Left ventricle myocardium inferior (tissue), 1 donor: ENCODE measurements around the gene ARHGAP24. TPM values are rescaled to one million over a fixed set of nuclear protein-coding genes. Genes with fewer than 3 reads are reported as not detected.
A peak's percentile ranks its signal among the peaks of the same experiment; 100 is the strongest.

ENCODE experiments used
- DNase-seq: peaks from one replicate; pipeline ENCODE4 v3.0.0-alpha.2; 2020
- H3K27ac ChIP-seq: fragments of 200-600 bp; replicated peaks from 2 replicates; pipeline ENCODE4 v1.8.0; 2021
- H3K27me3 ChIP-seq: fragments of 200-600 bp; 2 replicates; pipeline ENCODE4 v1.8.0; 2021; ENCODE audit warnings: low read depth
- H3K36me3 ChIP-seq: fragments of 200-600 bp; 2 replicates; pipeline ENCODE4 v1.8.0; 2021
- H3K4me1 ChIP-seq: fragments of 200-600 bp; 2 replicates; pipeline ENCODE4 v1.8.0; 2021
- H3K4me3 ChIP-seq: fragments of 200-600 bp; 2 replicates; pipeline ENCODE4 v1.8.0; 2021; ENCODE audit warnings: mild to moderate bottlenecking, moderate library complexity
- H3K9me3 ChIP-seq: fragments of 200-600 bp; replicated peaks from 2 replicates; pipeline ENCODE4 v1.8.0; 2021
- intact Hi-C: fragments of 100-400 bp; cut with micrococcal nuclease; formaldehyde crosslinking; loops from one replicate; pipeline ENCODE4 v1.11.0; 2022
- total RNA-seq: library from RNA; stranded (reverse); fragmentation: NEBNext Ultra II Directional; extraction: Animal tissue kit (Norgen Biotek cat#: 25700); gene quantifications from one replicate; pipeline ENCODE4 v1.2.1, GENCODE V29; 2021
- TF ChIP-seq, protein P1 (sequence below): fragments of 200-600 bp; IDR thresholded peaks from 2 replicates; pipeline ENCODE4 v1.8.0; 2021; ENCODE audit warnings: antibody characterized with exemption, mild to moderate bottlenecking, borderline replicate concordance
- donor health status: DM: no; HTN: yes; CAD: no; lungs with severe emphysema.

Gene ARHGAP24
- total RNA-seq, 1 donor from 2014 or later = 13.7 TPM

DNA sequence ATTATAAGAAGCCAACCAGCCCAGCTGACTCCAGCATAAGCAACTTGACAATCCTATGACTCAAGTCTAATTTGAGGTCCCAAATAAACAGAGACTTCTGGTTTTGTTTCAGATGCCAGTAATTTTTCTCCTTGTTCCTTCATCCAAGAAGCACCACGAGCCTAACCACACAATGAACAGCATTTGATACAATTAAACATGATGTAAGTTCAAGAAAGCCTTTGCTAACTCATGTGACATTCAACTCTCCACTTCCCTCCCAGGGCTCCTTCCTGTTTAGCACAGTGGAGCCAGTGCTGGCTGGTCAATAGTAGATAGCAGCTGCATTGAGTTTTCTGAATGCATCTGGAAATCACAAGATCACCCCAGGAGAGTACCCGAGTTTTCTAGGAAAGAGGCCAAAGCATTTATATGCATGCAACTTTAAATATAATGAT, 206.3 kb downstream of the ARHGAP24 start:
- H3K27ac ChIP-seq = peak overlapping the region; percentile 53
- intact Hi-C loops = no loop called here
- no peak overlapping the region for H3K4me3 ChIP-seq
- no peak for DNase-seq
- no peaks in the 10 kb centered on the region for H3K27me3 ChIP-seq
- no peaks in the 10 kb centered on the region for H3K9me3 ChIP-seq
- no peaks in the 10 kb centered on the region for H3K36me3 ChIP-seq
- TF ChIP-seq, protein P1, sequence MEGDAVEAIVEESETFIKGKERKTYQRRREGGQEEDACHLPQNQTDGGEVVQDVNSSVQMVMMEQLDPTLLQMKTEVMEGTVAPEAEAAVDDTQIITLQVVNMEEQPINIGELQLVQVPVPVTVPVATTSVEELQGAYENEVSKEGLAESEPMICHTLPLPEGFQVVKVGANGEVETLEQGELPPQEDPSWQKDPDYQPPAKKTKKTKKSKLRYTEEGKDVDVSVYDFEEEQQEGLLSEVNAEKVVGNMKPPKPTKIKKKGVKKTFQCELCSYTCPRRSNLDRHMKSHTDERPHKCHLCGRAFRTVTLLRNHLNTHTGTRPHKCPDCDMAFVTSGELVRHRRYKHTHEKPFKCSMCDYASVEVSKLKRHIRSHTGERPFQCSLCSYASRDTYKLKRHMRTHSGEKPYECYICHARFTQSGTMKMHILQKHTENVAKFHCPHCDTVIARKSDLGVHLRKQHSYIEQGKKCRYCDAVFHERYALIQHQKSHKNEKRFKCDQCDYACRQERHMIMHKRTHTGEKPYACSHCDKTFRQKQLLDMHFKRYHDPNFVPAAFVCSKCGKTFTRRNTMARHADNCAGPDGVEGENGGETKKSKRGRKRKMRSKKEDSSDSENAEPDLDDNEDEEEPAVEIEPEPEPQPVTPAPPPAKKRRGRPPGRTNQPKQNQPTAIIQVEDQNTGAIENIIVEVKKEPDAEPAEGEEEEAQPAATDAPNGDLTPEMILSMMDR = no peak
- peaks cover 19% of the 10 kb centered on the region for H3K4me1 ChIP-seq

DNA sequence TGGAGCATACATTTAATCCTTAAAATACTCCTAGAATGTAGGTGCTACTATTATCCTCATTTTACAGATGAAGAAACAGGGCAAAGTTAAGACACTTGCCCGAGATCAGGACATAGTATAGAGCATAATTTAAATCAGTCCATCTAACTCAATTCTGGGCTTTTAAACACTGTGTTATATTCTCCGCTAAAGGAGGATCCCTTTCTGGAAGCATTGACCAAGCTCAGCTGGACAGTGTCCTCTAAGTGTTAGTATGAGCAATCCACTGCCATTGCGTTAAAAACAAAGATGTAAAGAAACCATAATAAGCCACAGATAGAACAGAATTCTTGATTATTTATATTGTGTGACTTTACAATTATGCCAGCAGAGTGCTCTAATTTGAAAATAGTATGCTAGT, 207.0 kb downstream of the ARHGAP24 start:
- H3K9me3 ChIP-seq = no peaks in the 10 kb centered on the region
- no peaks in the 10 kb centered on the region for H3K27me3 ChIP-seq
- peaks cover 12% of the 10 kb centered on the region for H3K4me1 ChIP-seq
- H3K4me3 ChIP-seq = no peak overlapping the region
- no peak for DNase-seq
- TF ChIP-seq, protein P1 = no peak
- intact Hi-C loops = no loop called here
- H3K36me3 ChIP-seq = no peaks in the 10 kb centered on the region
- peak overlapping the region; percentile 53 for H3K27ac ChIP-seq

DNA sequence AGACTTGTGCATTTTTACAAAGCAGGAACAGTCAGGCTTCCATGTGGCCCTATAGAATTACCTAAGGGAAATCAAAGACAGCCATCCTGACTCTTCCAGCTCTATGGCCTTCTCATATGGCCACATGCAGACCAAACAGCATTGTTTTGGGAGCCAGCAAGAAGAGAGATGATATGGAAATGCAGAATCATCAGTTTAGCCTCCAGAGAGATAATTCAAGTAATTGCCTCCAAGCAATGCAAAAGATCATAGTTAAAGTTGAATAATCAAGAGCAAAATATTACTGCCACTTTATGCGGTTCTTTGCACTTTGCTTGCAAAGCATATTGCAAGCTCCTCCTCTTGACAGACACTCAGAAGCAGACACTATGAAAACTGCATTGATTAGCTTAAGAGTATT, 207.4 kb downstream of the ARHGAP24 start:
- Histone ChIP-seq H3K9me3 (no peaks in the 10 kb centered on the region), H3K4me3 (no peak overlapping the region), H3K27me3 (no peaks in the 10 kb centered on the region), H3K27ac (no peak overlapping the region), H3K36me3 (no peaks in the 10 kb centered on the region), H3K4me1 (peaks cover 8% of the 10 kb centered on the region)
- TF ChIP-seq, protein P1 = no peak
- intact Hi-C loops = no loop called here
- DNase-seq = no peak

DNA sequence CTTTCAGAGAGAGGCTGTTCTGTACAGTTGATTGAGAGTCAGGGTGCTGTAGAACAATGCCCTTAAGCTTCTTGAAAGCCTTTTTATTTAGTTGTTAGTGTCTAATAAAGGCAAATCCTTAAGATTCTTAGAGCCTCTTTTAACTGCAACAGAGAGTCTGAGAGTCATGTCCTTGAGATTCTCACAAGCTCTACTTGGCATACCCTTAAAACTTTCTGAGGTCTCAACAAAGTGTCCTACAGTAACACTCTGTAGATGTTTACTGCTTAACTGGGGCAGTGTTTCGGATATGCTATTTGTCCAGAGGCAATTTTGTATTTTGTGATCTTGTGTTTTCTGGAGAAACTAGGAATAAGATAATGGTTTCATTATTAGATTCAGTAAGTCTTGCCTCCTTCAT, 209.7 kb downstream of the ARHGAP24 start:
- no peaks in the 10 kb centered on the region for H3K36me3 ChIP-seq
- no peaks in the 10 kb centered on the region for H3K27me3 ChIP-seq
- intact Hi-C loops = no loop called here
- H3K27ac ChIP-seq = no peak overlapping the region
- H3K4me1 ChIP-seq = peaks cover 8% of the 10 kb centered on the region
- no peak for DNase-seq
- peaks cover 7% of the 10 kb centered on the region for H3K9me3 ChIP-seq
- TF ChIP-seq, protein P1 = no peak
- H3K4me3 ChIP-seq = no peak overlapping the region

DNA sequence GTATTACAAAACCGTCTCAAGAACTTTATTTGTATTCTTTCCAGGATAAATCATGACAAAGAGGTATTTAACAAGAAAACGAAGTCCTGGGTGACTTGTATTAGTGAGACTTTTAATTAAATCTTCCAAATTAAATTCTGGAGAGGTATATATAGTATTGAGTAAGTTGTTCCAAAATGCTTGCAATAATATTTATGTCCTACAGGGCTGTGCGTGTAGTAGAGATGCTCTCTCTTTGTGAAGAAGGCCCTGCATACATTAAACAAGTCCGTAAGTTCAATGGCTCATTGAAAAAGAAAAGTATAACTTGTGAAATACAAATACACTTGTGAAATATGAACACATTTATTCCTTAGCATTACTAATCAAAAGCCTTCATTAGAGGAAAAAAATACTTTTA, 211.4 kb downstream of the ARHGAP24 start:
- TF ChIP-seq, protein P1 = no peak
- DNase-seq = no peak
- Histone ChIP-seq H3K36me3 (no peaks in the 10 kb centered on the region), H3K9me3 (peaks cover 7% of the 10 kb centered on the region), H3K27ac (no peak overlapping the region), H3K4me3 (no peak overlapping the region), H3K4me1 (no peaks in the 10 kb centered on the region), H3K27me3 (no peaks in the 10 kb centered on the region)
- intact Hi-C loops = no loop called here
